DOHH2 (cell line): ENCODE measurements around the gene KCNA3.

Experiments used
- CTCF ChIP-seq: fragments of 200-600 bp; sonication (generic); IDR thresholded peaks from one replicate; pipeline ENCODE4 v1.5.1; 2014; ENCODE audit warnings: antibody characterized with exemption, mild to moderate bottlenecking, low read depth, low read length; ENCODE audit not compliant: poor library complexity, severe bottlenecking
- EZH2phosphoT487 ChIP-seq: fragments of 200-600 bp; sonication (generic); IDR thresholded peaks from 2 replicates; pipeline ENCODE4 v1.6.1; 2017; ENCODE audit warnings: borderline replicate concordance, mild to moderate bottlenecking, antibody characterized with exemption, low read length, moderate library complexity, mixed read lengths

GRCh38 chr1:110696818-110697217 is 22.1 kb upstream of the KCNA3 start:
- no peak for TF ChIP-seq CTCF
- TF ChIP-seq EZH2phosphoT487, result no peak
